Liver (tissue), 9 donors: ENCODE measurements around the gene KRTAP9-9. TPM values are rescaled to one million over a fixed set of nuclear protein-coding genes. Genes with fewer than 3 reads are reported as not detected.

ENCODE experiments used
- DNase-seq: peaks from one replicate; pipeline ENCODE4 v3.0.0-alpha.2; 2017; ENCODE audit warnings: low spot score
- H3K27ac ChIP-seq, 2 donors: one replicate each; pipeline ENCODE4 v1.7.0; 2013; ENCODE audit warnings: inconsistent platforms in 2 of 2, low read length in 2 of 2, control low read depth in 1 of 2, low read depth in 1 of 2, mild to moderate bottlenecking in 1 of 2
- H3K27me3 ChIP-seq, 4 donors: one replicate each; pipeline versions ENCODE4 v1.6.1 to v1.7.0; 2013; ENCODE audit warnings: low read length in 3 of 4, inconsistent platforms in 1 of 4, mild to moderate bottlenecking in 1 of 4, moderate library complexity in 1 of 4; ENCODE audit not compliant: control insufficient read depth in 4 of 4, insufficient read depth in 4 of 4
- H3K36me3 ChIP-seq, 4 donors: one replicate each; pipeline versions ENCODE4 v1.6.1 to v1.7.0; 2013; ENCODE audit warnings: low read length in 3 of 4, mild to moderate bottlenecking in 3 of 4, low read depth in 1 of 4, moderate library complexity in 1 of 4; ENCODE audit not compliant: control insufficient read depth in 4 of 4, insufficient read depth in 3 of 4
- H3K4me1 ChIP-seq, 4 donors: one replicate each; pipeline versions ENCODE4 v1.6.1 to v1.7.0; 2013; ENCODE audit warnings: low read length in 3 of 4, mild to moderate bottlenecking in 3 of 4, moderate library complexity in 1 of 4; ENCODE audit not compliant: control insufficient read depth in 4 of 4, insufficient read depth in 4 of 4
- H3K4me3 ChIP-seq, 3 donors: one replicate each; pipeline versions ENCODE4 v1.6.1 to v1.7.0; 2013; ENCODE audit warnings: low read length in 3 of 3, control low read depth in 1 of 3, low read depth in 1 of 3, mild to moderate bottlenecking in 1 of 3
- H3K9ac ChIP-seq, 2 donors: one replicate each; pipeline ENCODE4 v1.7.0; 2013; ENCODE audit warnings: low read length in 2 of 2, mild to moderate bottlenecking in 2 of 2, moderate library complexity in 2 of 2, control low read depth in 1 of 2, low read depth in 1 of 2
- H3K9me3 ChIP-seq, 4 donors: one replicate each; pipeline versions ENCODE4 v1.6.1 to v1.7.0; 2013; ENCODE audit warnings: low read length in 3 of 4; ENCODE audit not compliant: control insufficient read depth in 4 of 4
- EGR1 ChIP-seq, 2 donors: IDR thresholded peaks; 2 replicates each; pipeline ENCODE4 v1.6.1; 2016 to 2018; ENCODE audit warnings: antibody characterized with exemption in 2 of 2, low read depth in 2 of 2
- FOXA1 ChIP-seq: IDR thresholded peaks from 2 replicates; pipeline ENCODE4 v1.6.1; 2016; ENCODE audit warnings: antibody characterized with exemption
- FOXA2 ChIP-seq: IDR thresholded peaks from 2 replicates; pipeline ENCODE4 v1.6.1; 2016; ENCODE audit warnings: antibody characterized with exemption
- GABPA ChIP-seq, 2 donors: IDR thresholded peaks in 1 of 2; conservative IDR thresholded peaks in 1 of 2; 2 replicates each; pipeline ENCODE4 v1.6.1; 2016; ENCODE audit warnings: antibody characterized with exemption in 2 of 2, mild to moderate bottlenecking in 1 of 2, moderate library complexity in 1 of 2
- HNF4A ChIP-seq, 2 donors: conservative IDR thresholded peaks; 2 replicates each; pipeline ENCODE4 v1.6.1; 2016; ENCODE audit warnings: antibody characterized with exemption in 2 of 2, mild to moderate bottlenecking in 2 of 2
- HNF4G ChIP-seq: IDR thresholded peaks from 2 replicates; pipeline ENCODE4 v1.6.1; 2016; ENCODE audit warnings: antibody characterized with exemption
- JUND ChIP-seq, 2 donors: IDR thresholded peaks; 2 replicates each; pipeline ENCODE4 v1.6.1; 2016; ENCODE audit warnings: antibody characterized with exemption in 2 of 2
- NR2F2 ChIP-seq: IDR thresholded peaks from 2 replicates; pipeline ENCODE4 v1.6.1; 2016; ENCODE audit warnings: antibody characterized with exemption
- RAD21 ChIP-seq, 2 donors: IDR thresholded peaks; 2 replicates each; pipeline ENCODE4 v1.6.1; 2016; ENCODE audit warnings: antibody characterized with exemption in 2 of 2, mild to moderate bottlenecking in 2 of 2
- RXRA ChIP-seq, 2 donors: IDR thresholded peaks; 2 replicates each; pipeline ENCODE4 v1.6.1; 2017 to 2018; ENCODE audit warnings: antibody characterized with exemption in 2 of 2, mild to moderate bottlenecking in 1 of 2
- SP1 ChIP-seq: IDR thresholded peaks from 2 replicates; pipeline ENCODE4 v1.6.1; 2018; ENCODE audit warnings: antibody characterized with exemption, mild to moderate bottlenecking
- TAF1 ChIP-seq: conservative IDR thresholded peaks from 2 replicates; pipeline ENCODE4 v1.6.1; 2016; ENCODE audit warnings: antibody characterized with exemption, mild to moderate bottlenecking
- YY1 ChIP-seq: IDR thresholded peaks from 2 replicates; pipeline ENCODE4 v1.6.1; 2016; ENCODE audit warnings: antibody characterized with exemption, mild to moderate bottlenecking
- WGBS: extraction: QIAGEN DNeasy Blood & Tissue Kit; methylation state at CpG from one replicate; pipeline ENCODE4 v1.1.7; 2013; 5-methylcytosine and 5-hydroxymethylcytosine counted together
- polyA plus RNA-seq, 2 donors: library from polyadenylated mRNA; stranded (reverse) in 1 of 2; unstranded in 1 of 2; fragments of 200-250 nt in 1 of 2; fragments of >200 nt in 1 of 2; fragmentation: Nextera tagmentation in 1 of 2; extraction: Ambion mirVana in 1 of 2; gene quantifications; one replicate each; pipeline versions ENCODE4 v1.2.1 to v1.2.3, GENCODE V29; 2013 to 2015
- total RNA-seq, 2 donors: library from RNA; depleted of rRNA; stranded (reverse); fragments of >200 nt; gene quantifications; one replicate each; pipeline ENCODE4 v1.2.3, GENCODE V29; 2014
- TF ChIP-seq, protein P1 (sequence below): IDR thresholded peaks from 2 replicates; pipeline ENCODE4 v1.6.1; 2016; ENCODE audit warnings: antibody characterized with exemption, mild to moderate bottlenecking
- TF ChIP-seq, protein P2 (sequence below): IDR thresholded peaks from 2 replicates; pipeline ENCODE4 v1.6.1; 2016; ENCODE audit warnings: antibody characterized with exemption
- TF ChIP-seq, protein P3 (sequence below): IDR thresholded peaks from 2 replicates; pipeline ENCODE4 v1.6.1; 2016; ENCODE audit warnings: antibody characterized with exemption
- TF ChIP-seq, protein P4 (sequence below): fragments of 150-350 bp; IDR thresholded peaks from 2 replicates; pipeline ENCODE4 v1.5.1; 2017; ENCODE audit warnings: improper control_type of control experiment, low read depth, low read length; ENCODE audit not compliant: missing input control
- TF ChIP-seq, protein P5 (sequence below): IDR thresholded peaks from 2 replicates; pipeline ENCODE4 v1.6.1; 2016; ENCODE audit warnings: antibody characterized with exemption
- donor health status: healthy.
- donor health status: healthy.
- donor health status: healthy.
- donor health status: healthy.
- donor health status: healthy.

KRTAP9-9 gene
- total and polyA plus RNA-seq, 4 donors, result not detected

DNA sequence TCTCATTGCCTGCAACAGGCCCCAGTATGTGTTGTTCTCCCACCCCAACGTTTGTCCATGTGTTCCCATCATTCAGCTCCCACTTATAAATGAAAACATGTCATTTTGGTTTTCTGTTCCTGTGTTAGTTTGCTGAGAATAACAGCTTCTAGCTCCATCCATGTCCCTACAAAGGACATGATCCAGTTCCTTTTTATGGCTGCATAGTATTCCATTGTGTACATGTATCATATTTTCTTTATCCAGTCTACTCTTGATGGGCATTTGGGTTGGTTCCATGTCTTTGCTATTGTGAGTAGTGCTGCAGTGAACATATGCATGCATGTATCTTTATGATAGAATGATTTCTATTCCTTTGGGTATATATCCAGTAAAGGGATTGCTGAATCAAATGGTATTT, 39.5 kb upstream of the KRTAP9-9 start:
- H3K4me1 ChIP-seq, result no peaks in the 10 kb centered on the region
- H3K9ac ChIP-seq, result no peak overlapping the region
- no peak for DNase-seq
- no peak overlapping the region for H3K4me3 ChIP-seq
- TF ChIP-seq, protein P1, sequence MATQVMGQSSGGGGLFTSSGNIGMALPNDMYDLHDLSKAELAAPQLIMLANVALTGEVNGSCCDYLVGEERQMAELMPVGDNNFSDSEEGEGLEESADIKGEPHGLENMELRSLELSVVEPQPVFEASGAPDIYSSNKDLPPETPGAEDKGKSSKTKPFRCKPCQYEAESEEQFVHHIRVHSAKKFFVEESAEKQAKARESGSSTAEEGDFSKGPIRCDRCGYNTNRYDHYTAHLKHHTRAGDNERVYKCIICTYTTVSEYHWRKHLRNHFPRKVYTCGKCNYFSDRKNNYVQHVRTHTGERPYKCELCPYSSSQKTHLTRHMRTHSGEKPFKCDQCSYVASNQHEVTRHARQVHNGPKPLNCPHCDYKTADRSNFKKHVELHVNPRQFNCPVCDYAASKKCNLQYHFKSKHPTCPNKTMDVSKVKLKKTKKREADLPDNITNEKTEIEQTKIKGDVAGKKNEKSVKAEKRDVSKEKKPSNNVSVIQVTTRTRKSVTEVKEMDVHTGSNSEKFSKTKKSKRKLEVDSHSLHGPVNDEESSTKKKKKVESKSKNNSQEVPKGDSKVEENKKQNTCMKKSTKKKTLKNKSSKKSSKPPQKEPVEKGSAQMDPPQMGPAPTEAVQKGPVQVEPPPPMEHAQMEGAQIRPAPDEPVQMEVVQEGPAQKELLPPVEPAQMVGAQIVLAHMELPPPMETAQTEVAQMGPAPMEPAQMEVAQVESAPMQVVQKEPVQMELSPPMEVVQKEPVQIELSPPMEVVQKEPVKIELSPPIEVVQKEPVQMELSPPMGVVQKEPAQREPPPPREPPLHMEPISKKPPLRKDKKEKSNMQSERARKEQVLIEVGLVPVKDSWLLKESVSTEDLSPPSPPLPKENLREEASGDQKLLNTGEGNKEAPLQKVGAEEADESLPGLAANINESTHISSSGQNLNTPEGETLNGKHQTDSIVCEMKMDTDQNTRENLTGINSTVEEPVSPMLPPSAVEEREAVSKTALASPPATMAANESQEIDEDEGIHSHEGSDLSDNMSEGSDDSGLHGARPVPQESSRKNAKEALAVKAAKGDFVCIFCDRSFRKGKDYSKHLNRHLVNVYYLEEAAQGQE, result no peak
- TF ChIP-seq EGR1 (IDR thresholded peaks at IDR 0.05; ENCODE audit: low read depth in 2 of 2) (no peak), FOXA1 (no peak), TAF1 (no peak)
- peaks cover 0 to 3% (median 0%) of the 10 kb centered on the region in 4 donors for H3K27me3 ChIP-seq
- no peak overlapping the region for H3K27ac ChIP-seq
- 61% methylated on average over 1 of the region's 1 CpG for WGBS
- H3K9me3 ChIP-seq, result no peaks in the 10 kb centered on the region
- no peaks in the 10 kb centered on the region for H3K36me3 ChIP-seq

DNA sequence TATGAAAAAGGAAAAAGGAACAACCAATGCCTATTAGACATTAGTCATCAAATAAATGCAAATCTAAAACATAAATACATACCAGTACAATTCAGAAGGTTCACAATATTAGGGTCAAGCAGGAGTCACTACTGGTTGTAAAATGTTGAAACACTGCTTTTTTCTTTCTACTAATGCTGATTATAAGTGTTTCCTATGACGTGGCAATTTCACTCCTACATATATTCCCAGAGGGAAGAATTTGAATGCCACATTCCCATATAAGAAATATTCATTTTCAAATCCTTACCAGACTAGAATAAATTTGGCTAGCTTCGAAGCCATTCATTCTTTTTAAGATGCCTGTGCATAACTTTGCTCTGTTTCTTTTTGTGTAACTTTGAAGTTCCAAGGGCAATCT, 31.4 kb upstream of the KRTAP9-9 start:
- Histone ChIP-seq H3K36me3 (no peaks in the 10 kb centered on the region), H3K27ac (no peak overlapping the region)
- no peak for DNase-seq

More for the DNA sequence above, 31.4 kb upstream of the KRTAP9-9 start:
- WGBS, result 65% methylated on average over 2 of the region's 2 CpGs
- no peak overlapping the region for H3K9ac ChIP-seq
- H3K9me3 ChIP-seq, result peaks cover 0 to 3% (median 0%) of the 10 kb centered on the region in 4 donors
- peaks cover 0 to 5% (median 0%) of the 10 kb centered on the region in 4 donors for H3K27me3 ChIP-seq
- H3K4me1 ChIP-seq, result no peaks in the 10 kb centered on the region
- TF ChIP-seq, protein P2, sequence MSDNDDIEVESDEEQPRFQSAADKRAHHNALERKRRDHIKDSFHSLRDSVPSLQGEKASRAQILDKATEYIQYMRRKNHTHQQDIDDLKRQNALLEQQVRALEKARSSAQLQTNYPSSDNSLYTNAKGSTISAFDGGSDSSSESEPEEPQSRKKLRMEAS, result no peak
- TF ChIP-seq HNF4G, result no peak
- no peak for TF ChIP-seq EGR1 (IDR thresholded peaks at IDR 0.05; ENCODE audit: low read depth in 2 of 2)
- no peak for TF ChIP-seq JUND (IDR thresholded peaks at IDR 0.05)
- no peak for TF ChIP-seq FOXA2
- TF ChIP-seq YY1, result no peak
- no peak for TF ChIP-seq GABPA (IDR thresholded peaks at IDR 0.05 in 1 of 2, conservative IDR thresholded peaks at IDR 0.05 in 1 of 2)
- TF ChIP-seq, protein P3, sequence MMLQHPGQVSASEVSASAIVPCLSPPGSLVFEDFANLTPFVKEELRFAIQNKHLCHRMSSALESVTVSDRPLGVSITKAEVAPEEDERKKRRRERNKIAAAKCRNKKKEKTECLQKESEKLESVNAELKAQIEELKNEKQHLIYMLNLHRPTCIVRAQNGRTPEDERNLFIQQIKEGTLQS, result no peak
- TF ChIP-seq, protein P4, sequence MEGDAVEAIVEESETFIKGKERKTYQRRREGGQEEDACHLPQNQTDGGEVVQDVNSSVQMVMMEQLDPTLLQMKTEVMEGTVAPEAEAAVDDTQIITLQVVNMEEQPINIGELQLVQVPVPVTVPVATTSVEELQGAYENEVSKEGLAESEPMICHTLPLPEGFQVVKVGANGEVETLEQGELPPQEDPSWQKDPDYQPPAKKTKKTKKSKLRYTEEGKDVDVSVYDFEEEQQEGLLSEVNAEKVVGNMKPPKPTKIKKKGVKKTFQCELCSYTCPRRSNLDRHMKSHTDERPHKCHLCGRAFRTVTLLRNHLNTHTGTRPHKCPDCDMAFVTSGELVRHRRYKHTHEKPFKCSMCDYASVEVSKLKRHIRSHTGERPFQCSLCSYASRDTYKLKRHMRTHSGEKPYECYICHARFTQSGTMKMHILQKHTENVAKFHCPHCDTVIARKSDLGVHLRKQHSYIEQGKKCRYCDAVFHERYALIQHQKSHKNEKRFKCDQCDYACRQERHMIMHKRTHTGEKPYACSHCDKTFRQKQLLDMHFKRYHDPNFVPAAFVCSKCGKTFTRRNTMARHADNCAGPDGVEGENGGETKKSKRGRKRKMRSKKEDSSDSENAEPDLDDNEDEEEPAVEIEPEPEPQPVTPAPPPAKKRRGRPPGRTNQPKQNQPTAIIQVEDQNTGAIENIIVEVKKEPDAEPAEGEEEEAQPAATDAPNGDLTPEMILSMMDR, result no peak
- TF ChIP-seq TAF1, result no peak
- TF ChIP-seq, protein P5, sequence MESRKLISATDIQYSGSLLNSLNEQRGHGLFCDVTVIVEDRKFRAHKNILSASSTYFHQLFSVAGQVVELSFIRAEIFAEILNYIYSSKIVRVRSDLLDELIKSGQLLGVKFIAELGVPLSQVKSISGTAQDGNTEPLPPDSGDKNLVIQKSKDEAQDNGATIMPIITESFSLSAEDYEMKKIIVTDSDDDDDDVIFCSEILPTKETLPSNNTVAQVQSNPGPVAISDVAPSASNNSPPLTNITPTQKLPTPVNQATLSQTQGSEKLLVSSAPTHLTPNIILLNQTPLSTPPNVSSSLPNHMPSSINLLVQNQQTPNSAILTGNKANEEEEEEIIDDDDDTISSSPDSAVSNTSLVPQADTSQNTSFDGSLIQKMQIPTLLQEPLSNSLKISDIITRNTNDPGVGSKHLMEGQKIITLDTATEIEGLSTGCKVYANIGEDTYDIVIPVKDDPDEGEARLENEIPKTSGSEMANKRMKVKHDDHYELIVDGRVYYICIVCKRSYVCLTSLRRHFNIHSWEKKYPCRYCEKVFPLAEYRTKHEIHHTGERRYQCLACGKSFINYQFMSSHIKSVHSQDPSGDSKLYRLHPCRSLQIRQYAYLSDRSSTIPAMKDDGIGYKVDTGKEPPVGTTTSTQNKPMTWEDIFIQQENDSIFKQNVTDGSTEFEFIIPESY, result no peak
- TF ChIP-seq RAD21 (IDR thresholded peaks at IDR 0.05), result no peak
- TF ChIP-seq NR2F2, result no peak
- TF ChIP-seq HNF4A (conservative IDR thresholded peaks at IDR 0.05), result no peak
- TF ChIP-seq RXRA (IDR thresholded peaks at IDR 0.05), result no peak
- no peak for TF ChIP-seq SP1
- no peak for TF ChIP-seq FOXA1
- TF ChIP-seq, protein P1, result no peak
- H3K4me3 ChIP-seq, result no peak overlapping the region
